Fibroblast of mammary gland (primary cell): ENCODE data around the gene CYB5R4.

ENCODE experiments used
- DNase-seq: peaks from one replicate; pipeline ENCODE4 v3.0.0-alpha.2; 2010; ENCODE audit warnings: low read depth
- H3K4me3 ChIP-seq: 2 replicates; pipeline ENCODE4 v1.5.1; 2011; ENCODE audit warnings: low read depth, mild to moderate bottlenecking, low read length, moderate library complexity; ENCODE audit not compliant: control insufficient read depth
- CTCF ChIP-seq: conservative IDR thresholded peaks from 2 replicates; pipeline ENCODE4 v1.5.1; 2011; ENCODE audit warnings: low read depth, low read length, inconsistent platforms; ENCODE audit not compliant: control insufficient read depth, insufficient read depth

CYB5R4 gene

GRCh38 chr6:83960664-83961063 is 101.2 kb downstream of the CYB5R4 start:
- no peak for TF ChIP-seq CTCF
- no peak for DNase-seq

DNA sequence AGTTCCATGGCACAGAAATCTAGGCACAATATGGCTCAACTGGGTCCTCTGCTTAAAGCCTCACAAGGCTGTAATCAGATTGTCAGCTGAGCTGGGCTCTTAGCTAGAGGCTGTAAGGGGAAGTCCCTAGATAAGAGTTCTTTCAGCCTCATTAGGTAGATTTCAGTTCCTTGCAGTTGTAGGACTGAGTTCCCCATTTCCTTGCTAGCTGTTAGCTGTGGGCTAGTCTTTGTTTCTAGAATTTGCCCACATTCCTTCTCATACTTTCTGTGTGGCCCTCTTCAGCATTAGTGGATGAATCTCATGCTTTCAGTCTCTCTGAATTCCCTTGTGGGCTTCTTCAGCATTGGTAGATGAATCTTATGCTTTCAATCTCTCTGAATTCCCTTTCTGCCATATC is 103.1 kb downstream of the CYB5R4 start:
- H3K4me3 ChIP-seq, result no peak overlapping the region
- TF ChIP-seq CTCF, result no peak
- no peak for DNase-seq

More at GRCh38 chr6:83960664-83961063, 101.2 kb downstream of the CYB5R4 start:
- no peak overlapping the region for H3K4me3 ChIP-seq

DNA sequence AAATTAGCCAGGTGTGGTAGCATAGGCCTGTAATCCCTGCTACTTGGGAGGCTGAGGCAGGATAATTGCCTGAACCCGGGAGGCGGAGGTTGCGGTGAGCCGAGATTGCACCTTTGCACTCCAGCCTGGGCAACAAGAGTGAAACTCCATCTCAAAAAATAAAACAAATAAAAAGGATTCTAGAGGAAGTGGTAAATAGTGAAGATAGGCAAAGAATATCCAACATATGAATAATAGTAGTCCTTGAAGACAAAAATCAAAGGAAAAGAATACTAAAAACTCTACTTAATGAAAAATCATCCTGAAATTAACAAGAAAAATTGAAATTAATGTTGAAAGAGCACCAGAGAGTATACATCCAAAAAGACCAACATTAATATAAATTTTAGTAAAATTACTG is 107.0 kb downstream of the CYB5R4 start:
- DNase-seq, result no peak
- H3K4me3 ChIP-seq, result no peak overlapping the region
- TF ChIP-seq CTCF, result no peak

GRCh38 chr6:83970582-83970981 is 111.1 kb downstream of the CYB5R4 start:
- no peak for TF ChIP-seq CTCF
- DNase-seq, result no peak

DNA sequence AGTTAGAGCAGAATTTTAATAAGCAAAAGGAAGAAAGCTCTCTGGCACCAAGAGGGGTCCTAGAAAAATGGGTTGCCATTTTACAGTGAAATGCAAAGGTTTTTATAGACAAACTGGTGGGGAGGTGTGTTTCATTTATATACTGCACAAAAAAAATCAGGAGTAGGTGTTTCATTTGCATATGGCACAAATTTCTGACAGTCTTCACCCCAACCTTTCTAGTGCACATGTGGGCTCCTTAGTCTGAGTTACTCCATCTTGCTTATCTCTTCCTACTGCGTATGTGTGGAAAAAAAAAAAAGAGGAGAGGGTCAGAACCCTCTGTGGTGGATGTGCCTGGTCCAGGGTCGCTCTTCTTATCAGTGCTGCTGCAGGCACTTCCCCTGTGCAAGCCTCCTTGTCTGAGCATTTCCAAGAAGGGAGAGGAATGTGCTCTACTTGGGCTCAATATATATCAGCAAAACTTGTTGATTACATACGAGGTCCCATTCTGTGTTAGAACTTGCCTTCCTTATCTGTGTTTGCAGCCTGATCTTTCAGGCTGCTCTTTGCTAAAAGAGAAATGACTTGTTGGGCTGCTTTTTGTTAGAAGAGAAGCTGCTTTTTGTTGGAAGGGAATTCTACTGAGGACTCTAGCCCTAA is 115.0 kb downstream of the CYB5R4 start:
- H3K4me3 ChIP-seq, result no peak overlapping the region

More at GRCh38 chr6:83970582-83970981, 111.1 kb downstream of the CYB5R4 start:
- H3K4me3 ChIP-seq, result no peak overlapping the region

DNA sequence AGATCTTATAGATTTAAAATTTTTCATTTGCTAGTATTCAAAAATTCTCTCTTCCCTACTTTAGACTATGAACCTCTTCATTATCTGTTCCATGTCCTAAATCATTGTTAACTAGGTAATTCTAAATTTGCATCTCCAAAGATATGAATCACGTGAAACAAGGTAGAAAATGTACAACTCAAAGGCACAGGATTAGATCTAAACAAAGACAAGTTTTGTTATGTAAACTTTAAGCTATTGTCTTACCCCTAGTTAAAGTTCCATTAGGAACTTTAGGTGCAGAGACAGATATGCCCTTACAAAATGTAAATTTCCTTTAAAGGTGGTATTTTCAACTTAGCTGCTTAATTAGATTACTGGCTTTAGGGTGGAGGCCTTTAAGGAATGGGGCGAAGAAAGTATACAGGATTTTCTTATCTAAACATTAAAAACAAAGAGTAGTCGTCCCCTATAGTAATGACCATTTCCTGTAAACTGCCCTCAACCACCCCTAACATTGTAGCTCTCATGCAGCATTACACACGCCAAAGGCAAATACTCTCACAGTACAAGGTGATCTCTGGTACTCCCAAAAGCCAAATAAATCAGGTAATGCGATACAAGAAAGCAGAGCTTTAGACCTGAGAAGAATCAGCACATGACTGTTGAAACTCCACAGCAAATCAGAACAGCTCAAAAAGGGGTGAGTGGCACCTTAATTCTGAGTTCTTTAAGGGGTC is 116.7 kb downstream of the CYB5R4 start:
- no peak for DNase-seq
- no peak for TF ChIP-seq CTCF
- H3K4me3 ChIP-seq, result no peak overlapping the region

More for the DNA sequence above, 115.0 kb downstream of the CYB5R4 start:
- no peak for DNase-seq
- no peak for TF ChIP-seq CTCF

DNA sequence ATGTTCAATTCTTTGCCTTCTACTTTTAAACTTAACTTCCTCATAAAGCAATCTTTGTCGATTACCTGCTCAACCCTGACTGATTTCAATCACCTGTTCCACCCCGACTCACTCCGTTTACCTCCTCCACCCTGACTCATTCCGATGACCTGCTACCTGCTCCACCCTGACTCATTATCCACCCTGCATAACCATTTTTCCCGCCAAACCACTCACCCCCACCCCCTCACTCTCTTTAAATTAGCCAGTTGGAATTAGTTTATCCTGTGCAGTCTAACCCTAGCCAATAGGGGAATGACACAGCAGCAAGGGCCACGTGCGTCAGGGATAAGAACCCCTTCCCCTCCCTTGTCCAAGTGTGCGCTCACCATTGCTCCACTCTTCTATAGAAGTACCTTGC is 117.4 kb downstream of the CYB5R4 start:
- H3K4me3 ChIP-seq, result no peak overlapping the region
- no peak for DNase-seq
- TF ChIP-seq CTCF, result no peak
